ENCODE results near the gene ANK3.

DNA sequence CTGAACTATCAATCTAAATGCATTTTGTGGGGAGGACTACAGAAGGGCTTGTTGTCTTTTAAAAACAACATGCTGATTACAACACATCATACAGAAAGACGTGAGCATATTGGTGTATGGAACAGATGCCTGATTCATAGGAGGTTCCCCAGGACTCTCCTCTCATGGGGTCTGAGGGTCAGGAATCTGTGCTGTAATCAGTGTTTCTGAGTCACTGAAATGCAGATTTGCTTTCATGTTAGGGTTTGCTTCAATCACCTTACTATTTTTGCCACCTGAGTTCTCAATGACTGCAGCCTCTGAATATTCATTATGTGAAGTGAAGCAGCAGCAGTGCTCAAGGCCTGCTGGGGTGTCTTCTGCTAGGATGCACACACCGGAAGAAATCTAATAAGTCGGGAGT is 550 bp upstream of the ANK3 start:
- TF ChIP-seq, protein P1, sequence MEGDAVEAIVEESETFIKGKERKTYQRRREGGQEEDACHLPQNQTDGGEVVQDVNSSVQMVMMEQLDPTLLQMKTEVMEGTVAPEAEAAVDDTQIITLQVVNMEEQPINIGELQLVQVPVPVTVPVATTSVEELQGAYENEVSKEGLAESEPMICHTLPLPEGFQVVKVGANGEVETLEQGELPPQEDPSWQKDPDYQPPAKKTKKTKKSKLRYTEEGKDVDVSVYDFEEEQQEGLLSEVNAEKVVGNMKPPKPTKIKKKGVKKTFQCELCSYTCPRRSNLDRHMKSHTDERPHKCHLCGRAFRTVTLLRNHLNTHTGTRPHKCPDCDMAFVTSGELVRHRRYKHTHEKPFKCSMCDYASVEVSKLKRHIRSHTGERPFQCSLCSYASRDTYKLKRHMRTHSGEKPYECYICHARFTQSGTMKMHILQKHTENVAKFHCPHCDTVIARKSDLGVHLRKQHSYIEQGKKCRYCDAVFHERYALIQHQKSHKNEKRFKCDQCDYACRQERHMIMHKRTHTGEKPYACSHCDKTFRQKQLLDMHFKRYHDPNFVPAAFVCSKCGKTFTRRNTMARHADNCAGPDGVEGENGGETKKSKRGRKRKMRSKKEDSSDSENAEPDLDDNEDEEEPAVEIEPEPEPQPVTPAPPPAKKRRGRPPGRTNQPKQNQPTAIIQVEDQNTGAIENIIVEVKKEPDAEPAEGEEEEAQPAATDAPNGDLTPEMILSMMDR (IDR thresholded peaks at IDR 0.05; ENCODE audit: low read length): no peak
- no peak for TF ChIP-seq EZH2 (optimal IDR thresholded peaks at IDR 0.05; ENCODE audit: low read depth, low read length)

Data from MM.1S (cell line).